ENCODE measurements around the gene GCAT. TPM values are rescaled to one million over a fixed set of nuclear protein-coding genes. Genes with fewer than 3 reads are reported as not detected.

The GCAT gene
- total RNA-seq, 4 donors from 2014 or later, result 10.3 to 39.8 (median 21.5) TPM

GRCh38 chr22:37830093-37830842, 22.5 kb downstream of the GCAT start:
- no peaks in the 10 kb centered on the region for H3K4me1 ChIP-seq
- H3K36me3 ChIP-seq, result peaks cover 0 to 70% (median 30%) of the 10 kb centered on the region in 3 donors
- no peak for TF ChIP-seq POLR2A (IDR thresholded peaks at IDR 0.05)
- no peak for TF ChIP-seq EP300 (IDR thresholded peaks at IDR 0.05)
- no peak for TF ChIP-seq CTCF (IDR thresholded peaks at IDR 0.05)
- DNase-seq (ENCODE audit: low spot score in 2 of 2), result no peak
- peaks cover 0 to 4% of the 10 kb centered on the region in 2 donors for H3K27me3 ChIP-seq
- no peak overlapping the region for H3K4me3 ChIP-seq
- no peak overlapping the region for H3K27ac ChIP-seq
- WGBS, 2 donors, result 85 to 88% methylated on average over 13 of the region's 14 CpGs
- no peaks in the 10 kb centered on the region for H3K9me3 ChIP-seq

- WGBS, 2 donors, result 95 to 96% methylated on average over 8 to 10 of the region's 11 CpGs
- H3K9me3 ChIP-seq, result no peaks in the 10 kb centered on the region
- TF ChIP-seq CTCF (IDR thresholded peaks at IDR 0.05), result no peak
- no peak for TF ChIP-seq POLR2A (IDR thresholded peaks at IDR 0.05)
- no peak for TF ChIP-seq EP300 (IDR thresholded peaks at IDR 0.05)
- H3K36me3 ChIP-seq, result peaks cover 0 to 73% (median 30%) of the 10 kb centered on the region in 3 donors
- DNase-seq (ENCODE audit: low spot score in 2 of 2), result no peak
- H3K4me3 ChIP-seq, result no peak overlapping the region
- H3K27me3 ChIP-seq, result no peaks in the 10 kb centered on the region
- H3K27ac ChIP-seq, result no peak overlapping the region
- no peaks in the 10 kb centered on the region for H3K4me1 ChIP-seq
Observed at GRCh38 chr22:37831472-37831871, 23.7 kb downstream of the GCAT start.

- H3K27me3 ChIP-seq, result no peaks in the 10 kb centered on the region
- whole genome bisulfite sequencing, 2 donors, result 92% methylated on average over 12 to 16 of the region's 16 CpGs
- TF ChIP-seq CTCF (IDR thresholded peaks at IDR 0.05) (no peak), EP300 (IDR thresholded peaks at IDR 0.05) (no peak), POLR2A (IDR thresholded peaks at IDR 0.05) (no peak)
- peaks cover 0 to 81% (median 30%) of the 10 kb centered on the region in 3 donors for H3K36me3 ChIP-seq
- H3K27ac ChIP-seq, result no peak overlapping the region
- no peaks in the 10 kb centered on the region for H3K9me3 ChIP-seq
- no peak overlapping the region for H3K4me3 ChIP-seq
- H3K4me1 ChIP-seq, result no peaks in the 10 kb centered on the region
- DNase-seq (ENCODE audit: low spot score in 2 of 2), result no peak
Observed at GRCh38 chr22:37832022-37832857, 24.5 kb downstream of the GCAT start.

GRCh38 chr22:37842015-37842793, 34.5 kb downstream of the GCAT start:
- Histone ChIP-seq H3K9me3 (no peaks in the 10 kb centered on the region), H3K36me3 (peaks cover 0 to 27% (median 3%) of the 10 kb centered on the region in 3 donors), H3K4me1 (peaks cover 0 to 18% (median 14%) of the 10 kb centered on the region in 4 donors), H3K27me3 (no peaks in the 10 kb centered on the region), H3K27ac (no peak overlapping the region), H3K4me3 (no peak overlapping the region)
- DNase-seq (ENCODE audit: low spot score in 2 of 2), result no peak
- TF ChIP-seq EP300 (IDR thresholded peaks at IDR 0.05) (no peak), POLR2A (IDR thresholded peaks at IDR 0.05) (no peak), CTCF (IDR thresholded peaks at IDR 0.05) (no peak)
- 64% methylated on average over 10 of the region's 10 CpGs for WGBS, 2 donors
